ENCODE data around the gene GPR78.

- TF ChIP-seq POLR2A (IDR thresholded peaks at IDR 0.05) (no peak), CTCF (IDR thresholded peaks at IDR 0.05) (no peak)
Measured at GRCh38 chr4:8582436-8582835, 2.2 kb downstream of the GPR78 start.

Measured in prostate gland (tissue), 2 donors.